Muscle of leg (tissue), 11 donors: Measurements from ENCODE around the gene GLI1. TPM values are rescaled to one million over a fixed set of nuclear protein-coding genes. Genes with fewer than 3 reads are reported as not detected.

Experiments
- DNase-seq: peaks from one replicate; pipeline ENCODE4 v3.0.0; 2013
- H3K27ac ChIP-seq: one replicate; pipeline ENCODE4 v1.5.1; 2013; ENCODE audit warnings: mild to moderate bottlenecking, low read length, control low read depth
- H3K27me3 ChIP-seq: one replicate; pipeline ENCODE4 v1.6.1; 2013; ENCODE audit warnings: low read length; ENCODE audit not compliant: control insufficient read depth, insufficient read depth
- H3K36me3 ChIP-seq: one replicate; pipeline ENCODE4 v1.6.1; 2013; ENCODE audit warnings: low read length; ENCODE audit not compliant: control insufficient read depth, insufficient read depth
- H3K4me1 ChIP-seq: one replicate; pipeline ENCODE4 v1.6.1; 2013; ENCODE audit warnings: low read length; ENCODE audit not compliant: control insufficient read depth, insufficient read depth
- H3K4me3 ChIP-seq: one replicate; pipeline ENCODE4 v1.5.1; 2013; ENCODE audit warnings: low read length, control low read depth
- H3K9me3 ChIP-seq: replicated peaks from 2 replicates; pipeline ENCODE4 v1.6.1; 2013; ENCODE audit warnings: low read depth, low read length; ENCODE audit not compliant: control insufficient read depth
- WGBS: methylation state at CpG from one replicate; pipeline ENCODE4 v1.1.5; 2013; ENCODE audit warnings: missing lambda C conversion rate; ENCODE audit not compliant: insufficient coverage; 5-methylcytosine and 5-hydroxymethylcytosine counted together
- polyA plus RNA-seq, 8 donors: library from polyadenylated mRNA; unstranded; fragments of 120-200 nt; gene quantifications; one replicate each; pipeline versions ENCODE4 v1.2.1 to v1.2.3, GENCODE V29; 2013; ENCODE audit warnings: inconsistent platforms in 1 of 8, low replicate concordance in 1 of 8; ENCODE audit not compliant: insufficient read length in 8 of 8, insufficient read depth in 1 of 8
- total RNA-seq: library from RNA; stranded (reverse); fragments of 120-200 nt; gene quantifications from one replicate; pipeline ENCODE4 v1.2.4, GENCODE V29; 2013

GLI1 gene
- total and polyA plus RNA-seq, 9 donors: 7.1 to 16.2 (median 9.6) TPM

DNA sequence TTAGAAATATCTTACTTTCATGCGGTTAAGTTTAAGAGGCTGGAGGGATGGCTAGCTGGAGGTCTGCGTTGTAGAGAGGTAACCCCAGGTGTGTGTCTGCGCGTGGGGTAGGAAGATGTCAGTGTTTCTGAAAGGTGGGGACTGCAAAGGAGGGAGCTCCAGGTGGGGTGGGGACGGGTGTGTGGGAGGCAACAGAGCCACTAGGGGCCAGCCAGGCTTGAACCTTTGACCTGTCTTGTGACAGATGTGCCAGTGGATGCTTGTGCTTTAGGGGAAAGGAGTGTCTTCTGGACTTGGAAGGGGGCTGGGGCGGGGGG is 841 bp downstream of the GLI1 start:
- Histone ChIP-seq H3K27me3 (peaks cover 22% of the 10 kb centered on the region), H3K9me3 (no peaks in the 10 kb centered on the region), H3K4me1 (peaks cover 53% of the 10 kb centered on the region), H3K36me3 (peaks cover 6% of the 10 kb centered on the region), H3K4me3 (peak overlapping the region; percentile 62), H3K27ac (peak overlapping the region; percentile 64)
- DNase-seq: peak; percentile 28
- 0% methylated on average over 6 of the region's 6 CpGs for WGBS

DNA sequence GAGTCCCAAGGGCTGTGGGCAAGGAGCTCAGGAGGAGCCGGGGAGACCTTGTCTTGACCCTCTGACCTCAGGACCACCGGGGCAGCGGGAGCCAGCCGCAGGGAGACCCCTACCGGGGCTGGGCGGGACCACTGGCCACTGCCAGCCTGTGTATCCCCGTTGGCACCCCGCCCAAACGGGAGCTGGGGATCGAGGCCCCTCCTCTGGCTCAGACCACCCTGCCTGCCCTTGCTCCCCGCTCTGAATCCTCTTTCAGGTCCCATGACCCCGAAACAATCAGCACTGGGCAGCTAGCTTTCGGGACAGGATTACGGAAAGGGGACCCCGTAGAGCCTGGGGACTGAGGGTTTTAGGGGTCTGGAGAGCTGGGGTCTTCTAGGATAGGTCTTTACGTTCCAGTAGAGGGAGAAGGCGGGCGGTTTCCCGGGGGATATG is 1.3 kb downstream of the GLI1 start:
- peaks cover 22% of the 10 kb centered on the region for H3K27me3 ChIP-seq
- peak; percentile 44 for DNase-seq
- H3K36me3 ChIP-seq: peaks cover 8% of the 10 kb centered on the region
- peak overlapping the region; percentile 62 for H3K4me3 ChIP-seq
- no peaks in the 10 kb centered on the region for H3K9me3 ChIP-seq
- H3K4me1 ChIP-seq: peaks cover 49% of the 10 kb centered on the region
- peak overlapping the region; percentile 64 for H3K27ac ChIP-seq
- 0% methylated on average over 12 of the region's 19 CpGs for WGBS

- WGBS: 0% methylated on average over 14 of the region's 32 CpGs
- peak; percentile 88 for DNase-seq
- H3K36me3 ChIP-seq: peaks cover 10% of the 10 kb centered on the region
- no peaks in the 10 kb centered on the region for H3K9me3 ChIP-seq
- H3K4me3 ChIP-seq: peak overlapping the region; percentile 62
- H3K27ac ChIP-seq: peak overlapping the region; percentile 91
- H3K27me3 ChIP-seq: peaks cover 22% of the 10 kb centered on the region
- peaks cover 44% of the 10 kb centered on the region for H3K4me1 ChIP-seq
These were observed 1.8 kb downstream of the GLI1 start for GRCh38 chr12:57461276-57461916.

DNA sequence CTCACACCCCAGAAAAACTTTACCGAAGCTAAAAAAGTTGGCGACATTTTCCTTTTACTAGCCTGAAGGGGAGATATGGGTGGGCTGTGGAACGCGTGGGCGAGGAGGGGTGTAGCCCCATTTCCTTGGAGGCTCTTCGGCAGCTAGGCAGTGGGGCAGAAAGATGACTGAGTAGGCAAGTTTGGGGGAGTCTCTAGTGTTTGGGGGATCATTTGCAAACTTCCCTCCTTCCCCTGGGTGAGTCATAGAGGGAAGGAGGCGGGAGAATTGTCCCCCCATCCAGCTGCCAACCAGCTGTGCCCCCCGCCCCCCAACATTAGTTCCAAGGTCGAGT is 2.3 kb downstream of the GLI1 start:
- H3K27me3 ChIP-seq: peaks cover 22% of the 10 kb centered on the region
- H3K4me1 ChIP-seq: peaks cover 39% of the 10 kb centered on the region
- no peak for DNase-seq
- H3K9me3 ChIP-seq: no peaks in the 10 kb centered on the region
- WGBS: no CpG with 5 or more reads among the region's 9 CpGs
- H3K27ac ChIP-seq: peak overlapping the region; percentile 91
- peaks cover 10% of the 10 kb centered on the region for H3K36me3 ChIP-seq
- H3K4me3 ChIP-seq: peak overlapping the region; percentile 62

DNA sequence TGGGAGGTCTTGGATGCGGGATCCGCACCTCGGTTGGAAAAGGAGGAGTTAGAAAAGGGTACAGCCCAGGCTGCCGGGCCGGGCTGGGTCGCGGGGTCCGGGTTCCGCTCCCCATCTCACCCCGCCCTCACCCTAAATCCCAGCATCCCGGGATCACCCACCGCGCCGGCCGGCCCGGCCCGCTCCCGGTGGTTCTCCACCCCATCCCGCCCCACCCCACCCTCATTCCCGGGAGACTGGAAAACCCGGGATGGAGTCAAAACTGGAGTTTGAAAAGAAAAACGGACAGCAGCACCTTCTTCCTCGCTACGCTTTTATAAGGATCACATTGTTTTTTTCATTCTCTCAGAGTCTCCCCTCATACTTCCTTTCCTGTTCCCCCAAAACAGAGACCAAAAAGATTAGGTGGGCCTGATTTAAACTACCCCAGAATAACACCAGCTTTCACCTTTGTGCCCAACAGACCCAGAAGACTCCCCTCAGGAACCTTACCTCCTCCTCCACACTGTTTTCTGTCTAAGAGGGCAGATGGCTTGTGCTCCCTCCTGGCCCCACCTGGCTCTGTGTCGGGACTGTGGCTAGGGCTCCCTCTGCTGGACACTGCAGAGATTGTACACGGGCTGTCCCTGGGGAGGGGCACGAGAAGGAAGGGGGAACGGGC is 2.8 kb downstream of the GLI1 start:
- WGBS: 0% methylated on average over 19 of the region's 28 CpGs
- Histone ChIP-seq H3K4me3 (peak overlapping the region; percentile 62), H3K36me3 (peaks cover 10% of the 10 kb centered on the region), H3K4me1 (peaks cover 39% of the 10 kb centered on the region), H3K27me3 (peaks cover 22% of the 10 kb centered on the region), H3K9me3 (no peaks in the 10 kb centered on the region), H3K27ac (peak overlapping the region; percentile 91)
- peak; percentile 95 for DNase-seq

- H3K4me1 ChIP-seq: peaks cover 39% of the 10 kb centered on the region
- peaks cover 22% of the 10 kb centered on the region for H3K27me3 ChIP-seq
- no peak overlapping the region for H3K4me3 ChIP-seq
- 63% methylated on average over 2 of the region's 5 CpGs for WGBS
- no peaks in the 10 kb centered on the region for H3K9me3 ChIP-seq
- DNase-seq: no peak
- peaks cover 15% of the 10 kb centered on the region for H3K36me3 ChIP-seq
- no peak overlapping the region for H3K27ac ChIP-seq
These were observed 3.3 kb downstream of the GLI1 start for GRCh38 chr12:57462912-57463253.

GRCh38 chr12:57464569-57464968 is 5.0 kb downstream of the GLI1 start:
- no peak for DNase-seq
- Histone ChIP-seq H3K4me3 (no peak overlapping the region), H3K27me3 (peaks cover 24% of the 10 kb centered on the region), H3K4me1 (peaks cover 33% of the 10 kb centered on the region), H3K9me3 (no peaks in the 10 kb centered on the region), H3K27ac (no peak overlapping the region), H3K36me3 (peaks cover 23% of the 10 kb centered on the region)
- 92% methylated on average over 12 of the region's 12 CpGs for whole genome bisulfite sequencing

- Histone ChIP-seq H3K4me3 (no peak overlapping the region), H3K36me3 (peaks cover 24% of the 10 kb centered on the region), H3K27ac (no peak overlapping the region), H3K27me3 (peaks cover 24% of the 10 kb centered on the region), H3K4me1 (peaks cover 32% of the 10 kb centered on the region), H3K9me3 (no peaks in the 10 kb centered on the region)
- DNase-seq: no peak
- 100% methylated on average over 1 of the region's 6 CpGs for WGBS
These were observed 5.6 kb downstream of the GLI1 start for GRCh38 chr12:57465030-57465746.

- 81% methylated on average over 11 of the region's 14 CpGs for WGBS
- H3K27ac ChIP-seq: no peak overlapping the region
- H3K27me3 ChIP-seq: peaks cover 16% of the 10 kb centered on the region
- no peak overlapping the region for H3K4me3 ChIP-seq
- no peaks in the 10 kb centered on the region for H3K9me3 ChIP-seq
- peaks cover 25% of the 10 kb centered on the region for H3K4me1 ChIP-seq
- peaks cover 27% of the 10 kb centered on the region for H3K36me3 ChIP-seq
- no peak for DNase-seq
These were observed 6.3 kb downstream of the GLI1 start for GRCh38 chr12:57465747-57466505.
